GM19372 (cell line): ENCODE results near the gene PCDHA12.

Source experiments
- ATAC-seq: cut with Tn5 transposase; IDR thresholded peaks from one replicate; pipeline ENCODE4 v1.9.1; 2021; ENCODE audit warnings: mild to moderate bottlenecking, low read depth, moderate library complexity; ENCODE audit not compliant: unreplicated experiment

The PCDHA12 gene

DNA sequence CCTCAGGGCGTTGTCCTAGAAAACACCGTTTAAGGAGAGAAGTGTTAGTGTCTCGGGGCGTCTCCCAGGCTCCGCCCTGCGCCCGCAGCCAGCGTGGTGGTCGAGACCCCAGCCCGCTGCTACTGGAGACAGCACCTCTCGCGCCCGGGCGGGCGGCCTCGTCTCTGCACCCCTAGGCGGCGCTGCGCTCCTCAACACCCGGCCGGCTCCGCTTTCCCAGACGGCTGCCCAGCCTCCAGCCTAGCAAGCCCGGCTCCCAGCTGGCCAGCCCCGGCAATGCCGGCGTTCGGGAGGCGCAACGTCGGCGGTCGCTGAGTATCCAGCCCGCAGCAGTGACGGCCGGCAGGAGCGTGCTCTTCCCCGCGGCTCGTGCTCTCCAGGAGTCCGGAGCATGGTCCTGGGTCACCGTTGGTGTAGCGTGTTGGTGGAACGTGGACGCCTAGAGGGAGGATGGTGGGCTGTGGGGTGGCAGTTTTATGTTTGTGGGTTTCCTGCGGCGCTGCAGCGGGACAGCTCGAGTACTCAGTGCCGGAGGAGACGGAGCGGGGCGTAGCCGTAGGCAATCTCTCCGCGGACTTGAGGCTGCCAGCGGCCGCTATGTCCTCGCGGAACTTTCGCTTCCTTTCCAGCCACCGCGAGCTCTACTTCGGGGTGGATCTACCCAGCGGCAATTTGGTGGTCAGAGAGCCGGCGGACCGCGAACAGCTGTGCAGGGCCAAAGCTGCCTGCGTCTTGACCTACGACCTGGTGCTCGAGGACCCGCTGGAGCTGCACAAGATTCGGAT lies 51.5 kb downstream of the PCDHA12 start:
- no peak for ATAC-seq

DNA sequence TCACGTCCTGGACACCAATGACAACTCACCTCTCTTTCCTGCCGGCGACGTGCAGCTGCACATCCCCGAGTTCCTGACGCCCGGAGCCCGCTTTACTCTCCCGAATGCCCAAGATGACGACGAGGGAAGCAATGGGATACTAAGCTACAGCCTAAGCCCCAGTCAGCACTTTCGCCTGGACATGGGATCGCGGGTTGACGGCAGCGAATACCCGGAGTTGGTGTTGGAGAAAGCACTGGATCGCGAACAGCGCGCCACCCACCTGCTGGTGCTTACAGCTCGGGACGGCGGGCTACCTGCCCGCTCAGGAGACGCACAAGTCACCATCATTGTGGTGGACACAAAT lies 52.1 kb downstream of the PCDHA12 start:
- ATAC-seq, result no peak
